ENCODE measurements around the gene ZNF808.
"Not testable (repeated sequence)": the region's sequence is repeated elsewhere in the genome, so short reads cannot be mapped to it uniquely, and the experiment has no call there.

The ZNF808 gene

GRCh38 chr19:52535771-52536447 lies 8.4 kb downstream of the ZNF808 start:
- no peak for DNase-seq (ENCODE audit: low read depth, low spot score)

- no peak for DNase-seq (ENCODE audit: low read depth, low spot score)
These were observed 9.0 kb downstream of the ZNF808 start for GRCh38 chr19:52536448-52536800.

GRCh38 chr19:52538815-52539214 lies 11.3 kb downstream of the ZNF808 start:
- not testable (repeated sequence) for DNase-seq (ENCODE audit: low read depth, low spot score)

DNA sequence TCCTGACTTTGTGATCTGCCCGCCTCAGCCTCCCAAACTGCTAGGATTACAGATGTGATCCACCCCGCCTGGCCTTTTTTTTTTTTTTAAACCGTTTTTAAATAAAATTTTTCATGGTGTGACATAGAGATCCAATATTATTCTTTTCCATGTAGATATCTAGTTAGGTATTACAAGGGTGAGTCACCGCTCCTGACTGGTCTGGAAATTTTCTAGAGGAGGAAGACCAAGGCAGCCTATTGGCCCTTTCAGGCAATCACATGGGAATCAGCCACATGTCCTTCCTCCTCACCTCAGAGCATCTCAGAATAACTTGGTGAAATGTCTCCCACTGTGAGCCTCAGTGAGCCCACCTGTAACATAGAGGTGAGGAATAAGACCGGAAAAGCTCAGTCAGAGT lies 13.7 kb downstream of the ZNF808 start:
- DNase-seq (ENCODE audit: low read depth, low spot score): not testable (repeated sequence)

DNA sequence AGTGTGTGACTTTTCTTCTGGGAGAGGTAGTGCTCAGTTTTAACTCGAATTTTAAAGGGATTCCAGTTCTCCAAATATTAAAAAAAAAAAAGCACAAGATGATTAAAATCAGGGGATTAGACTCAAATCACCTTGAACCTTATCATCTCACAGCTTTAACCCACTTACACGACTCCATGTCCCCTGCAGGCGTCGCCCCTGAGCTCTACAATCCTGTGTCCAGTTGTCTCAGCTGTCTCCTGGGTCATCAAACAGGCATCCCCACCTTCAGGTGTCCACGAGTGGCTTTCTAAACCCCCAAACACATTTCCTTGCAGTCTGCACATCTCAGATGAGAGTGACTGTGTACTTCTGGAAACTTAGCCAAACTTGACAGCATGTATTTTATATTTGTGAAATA lies 14.1 kb downstream of the ZNF808 start:
- no peak for DNase-seq (ENCODE audit: low read depth, low spot score)

DNA sequence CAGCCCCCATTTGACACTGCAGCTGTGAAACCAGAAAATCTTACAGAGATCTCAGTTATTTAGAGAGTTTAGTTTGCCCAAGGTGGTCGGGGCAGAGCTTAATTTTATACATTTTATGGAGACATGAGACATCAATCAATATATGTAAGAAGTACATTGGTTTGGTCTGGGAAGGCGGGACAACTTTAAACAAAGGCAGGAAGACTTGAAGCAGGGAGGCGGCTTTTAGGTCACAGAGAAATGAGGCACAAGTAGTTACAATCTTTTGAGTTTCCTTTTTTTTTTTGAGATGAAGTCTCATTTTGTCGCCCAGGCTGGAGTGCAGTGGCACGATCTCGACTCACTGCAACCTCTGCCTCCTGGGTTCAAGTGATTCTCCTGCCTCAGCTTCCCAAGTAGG lies 15.1 kb downstream of the ZNF808 start:
- not testable (repeated sequence) for DNase-seq (ENCODE audit: low read depth, low spot score)

DNA sequence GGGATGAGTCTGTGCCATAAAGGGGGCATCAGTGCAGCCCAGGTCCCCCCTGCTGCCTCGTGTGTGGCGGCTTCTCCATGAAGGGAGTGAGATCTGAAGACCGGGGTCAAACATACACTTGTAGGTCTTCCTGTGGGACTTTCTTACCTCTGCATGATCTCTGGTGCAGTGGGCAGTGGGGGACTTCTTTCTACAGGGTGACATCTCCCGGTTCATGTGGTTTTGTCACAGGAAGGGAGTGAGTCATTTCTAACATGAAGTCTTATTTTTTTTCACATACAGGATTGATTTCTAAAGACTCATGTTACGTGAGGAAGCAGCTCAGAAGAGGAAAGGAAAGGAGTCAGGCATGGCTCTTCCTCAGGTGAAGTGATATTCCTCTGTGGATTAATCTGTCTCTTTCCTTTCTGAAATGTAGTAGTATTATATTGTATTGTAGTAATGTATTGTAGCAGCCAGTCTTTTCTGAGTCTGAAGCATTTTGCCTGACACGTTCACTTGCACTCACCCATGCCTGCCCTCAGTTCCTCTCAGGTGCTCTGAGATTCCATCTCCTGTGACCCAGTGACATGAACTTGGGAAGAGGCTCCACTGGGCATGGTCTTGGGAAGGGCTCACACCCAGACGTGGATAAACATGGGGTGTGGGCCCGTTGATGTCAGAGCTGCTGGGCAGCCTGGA lies 15.7 kb downstream of the ZNF808 start:
- DNase-seq (ENCODE audit: low read depth, low spot score): no peak

GRCh38 chr19:52554216-52554971 lies 26.9 kb downstream of the ZNF808 start:
- no peak for DNase-seq (ENCODE audit: low read depth, low spot score)

GRCh38 chr19:52557231-52557995 lies 29.9 kb downstream of the ZNF808 start:
- no peak for DNase-seq (ENCODE audit: low read depth, low spot score)

- not testable (repeated sequence) for DNase-seq (ENCODE audit: low read depth, low spot score)
These were observed 31.4 kb downstream of the ZNF808 start for GRCh38 chr19:52558732-52559445.

DNA sequence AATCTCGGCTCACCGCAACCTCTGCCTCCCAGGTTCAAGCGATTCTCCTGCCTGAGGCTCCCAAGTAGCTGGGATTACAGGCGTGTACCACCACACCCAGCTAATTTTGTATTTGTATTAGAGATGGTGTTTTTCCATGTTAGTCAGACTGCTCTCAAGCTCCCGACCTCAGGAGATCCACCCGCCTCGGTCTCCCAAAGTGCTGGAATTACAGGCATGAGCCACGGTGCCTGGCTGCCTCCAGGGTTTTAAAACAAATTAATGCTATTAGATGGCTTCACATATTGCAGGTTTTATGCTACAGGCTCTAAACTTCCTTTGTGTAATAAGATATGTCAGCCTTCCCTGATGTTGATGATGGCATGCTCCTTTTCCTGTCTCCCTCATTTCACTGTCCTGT lies 34.1 kb downstream of the ZNF808 start:
- DNase-seq (ENCODE audit: low read depth, low spot score): not testable (repeated sequence)

GRCh38 chr19:52566121-52566520 lies 38.7 kb downstream of the ZNF808 start:
- DNase-seq (ENCODE audit: low read depth, low spot score): peak; percentile 25

GRCh38 chr19:52566588-52566987 lies 39.1 kb downstream of the ZNF808 start:
- DNase-seq (ENCODE audit: low read depth, low spot score): no peak

DNA sequence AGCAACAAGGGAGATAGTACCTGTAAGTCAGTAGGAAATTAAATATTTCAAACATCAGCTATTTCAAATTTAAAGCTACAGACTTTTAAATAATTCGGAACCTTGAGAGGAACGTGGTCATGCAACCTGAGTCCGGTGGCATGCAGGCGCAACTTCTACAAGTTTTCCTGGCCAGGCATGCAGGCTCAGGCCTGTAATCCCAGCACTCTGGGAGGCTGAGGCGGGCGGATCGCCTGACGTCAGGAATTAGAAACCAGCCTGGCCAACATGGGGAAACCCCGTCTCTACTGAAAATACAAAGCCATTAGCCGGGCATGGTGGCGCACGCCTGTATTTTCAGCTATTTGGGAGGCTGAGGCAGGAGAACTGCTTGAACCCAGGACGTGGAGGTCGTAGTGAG lies 40.5 kb downstream of the ZNF808 start:
- no peak for DNase-seq (ENCODE audit: low read depth, low spot score)

- peak; percentile 57 for DNase-seq (ENCODE audit: low read depth, low spot score)
These were observed 42.2 kb downstream of the ZNF808 start for GRCh38 chr19:52569638-52569999.

- peak; percentile 64 for DNase-seq (ENCODE audit: low read depth, low spot score)
These were observed 42.8 kb downstream of the ZNF808 start, which contains the start of gene ZNF701 for GRCh38 chr19:52570000-52570861. ZNF701 (plus strand) TSS chr19:52570287; CDS start chr19:52574148, 3,861 bp downstream.

GRCh38 chr19:52584736-52585440 lies 57.4 kb downstream of the ZNF808 start:
- DNase-seq (ENCODE audit: low read depth, low spot score): no peak

- no peak for DNase-seq (ENCODE audit: low read depth, low spot score)
These were observed 58.1 kb downstream of the ZNF808 start for GRCh38 chr19:52585604-52586003.

DNA sequence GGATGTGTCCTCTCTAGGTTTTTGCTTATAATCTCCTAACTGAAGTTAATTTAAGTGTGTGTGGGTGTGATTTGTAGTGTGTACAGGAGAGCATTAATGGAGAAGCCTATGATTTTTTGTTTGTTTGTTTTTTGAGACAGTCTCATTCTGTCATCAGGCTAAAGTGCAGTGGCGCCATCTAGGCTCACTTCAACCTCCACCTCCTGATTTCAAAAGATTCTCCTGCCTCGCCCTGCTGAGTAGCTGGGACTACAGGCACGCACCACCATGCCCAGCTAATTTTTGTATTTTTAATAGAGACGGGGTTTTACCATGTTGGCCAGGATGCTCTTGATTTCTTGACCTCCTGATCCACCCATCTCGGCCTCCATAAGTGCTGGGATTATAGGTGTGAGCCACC lies 63.3 kb downstream of the ZNF808 start:
- no peak for DNase-seq (ENCODE audit: low read depth, low spot score)

- DNase-seq (ENCODE audit: low read depth, low spot score): no peak
These were observed 64.8 kb downstream of the ZNF808 start for GRCh38 chr19:52592301-52592700.

Measured in iPS DF 19.7 (cell line).